ENCODE measurements around the gene PLET1.
"Not testable (repeated sequence)": the region's sequence is repeated elsewhere in the genome, so short reads cannot be mapped to it uniquely, and the experiment has no call there.

PLET1 gene

GRCh38 chr11:112212710-112213109 is 48.0 kb downstream of the PLET1 start:
- TF ChIP-seq, protein P1, sequence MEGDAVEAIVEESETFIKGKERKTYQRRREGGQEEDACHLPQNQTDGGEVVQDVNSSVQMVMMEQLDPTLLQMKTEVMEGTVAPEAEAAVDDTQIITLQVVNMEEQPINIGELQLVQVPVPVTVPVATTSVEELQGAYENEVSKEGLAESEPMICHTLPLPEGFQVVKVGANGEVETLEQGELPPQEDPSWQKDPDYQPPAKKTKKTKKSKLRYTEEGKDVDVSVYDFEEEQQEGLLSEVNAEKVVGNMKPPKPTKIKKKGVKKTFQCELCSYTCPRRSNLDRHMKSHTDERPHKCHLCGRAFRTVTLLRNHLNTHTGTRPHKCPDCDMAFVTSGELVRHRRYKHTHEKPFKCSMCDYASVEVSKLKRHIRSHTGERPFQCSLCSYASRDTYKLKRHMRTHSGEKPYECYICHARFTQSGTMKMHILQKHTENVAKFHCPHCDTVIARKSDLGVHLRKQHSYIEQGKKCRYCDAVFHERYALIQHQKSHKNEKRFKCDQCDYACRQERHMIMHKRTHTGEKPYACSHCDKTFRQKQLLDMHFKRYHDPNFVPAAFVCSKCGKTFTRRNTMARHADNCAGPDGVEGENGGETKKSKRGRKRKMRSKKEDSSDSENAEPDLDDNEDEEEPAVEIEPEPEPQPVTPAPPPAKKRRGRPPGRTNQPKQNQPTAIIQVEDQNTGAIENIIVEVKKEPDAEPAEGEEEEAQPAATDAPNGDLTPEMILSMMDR (IDR thresholded peaks at IDR 0.05; ENCODE audit: low read depth, low read length) = no peak
- no peak overlapping the region for H3K4me3 ChIP-seq (ENCODE audit: low read depth, low read length)

DNA sequence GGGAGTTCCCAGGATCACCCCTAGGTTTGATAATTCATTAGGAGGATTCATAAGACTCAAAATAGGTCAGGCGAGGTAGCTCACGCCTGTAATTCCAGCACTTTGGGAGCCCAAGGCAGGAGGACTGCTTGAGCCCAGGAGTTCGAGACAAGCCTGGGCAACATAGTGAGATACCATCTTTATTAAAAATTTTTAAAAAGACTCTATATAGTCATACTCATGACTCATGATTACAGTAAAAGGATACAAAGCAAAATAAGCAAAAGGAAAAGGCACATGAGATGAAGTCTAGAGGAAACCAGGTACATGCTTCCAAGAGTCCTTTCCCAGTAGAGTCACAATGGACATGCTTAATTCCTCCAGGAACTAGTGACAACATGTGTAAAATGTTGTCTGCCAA is 48.4 kb downstream of the PLET1 start:
- TF ChIP-seq, protein P1 (IDR thresholded peaks at IDR 0.05; ENCODE audit: low read depth, low read length) = no peak

DNA sequence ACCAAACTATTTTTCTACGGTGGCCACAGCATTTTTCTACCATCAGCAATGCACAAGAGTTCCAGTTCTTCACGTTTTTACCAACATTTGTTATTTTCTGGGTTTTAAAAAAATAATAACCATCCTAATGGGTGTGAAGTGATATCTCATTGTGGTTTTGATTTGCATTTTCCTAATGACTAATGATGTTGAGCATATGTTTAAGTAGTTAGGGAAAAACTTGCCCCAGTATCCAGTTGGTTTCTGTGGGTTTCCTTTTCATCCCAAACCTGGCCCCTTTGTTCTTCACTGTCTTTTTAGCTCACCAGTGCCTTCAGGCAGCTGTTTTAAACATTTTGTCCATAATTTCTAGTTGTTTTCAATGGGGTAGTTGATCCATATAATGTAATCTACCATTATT is 49.1 kb downstream of the PLET1 start:
- H3K4me3 ChIP-seq (ENCODE audit: low read depth, low read length) = no peak overlapping the region
- TF ChIP-seq, protein P1 (IDR thresholded peaks at IDR 0.05; ENCODE audit: low read depth, low read length) = no peak

More for the DNA sequence above, 48.4 kb downstream of the PLET1 start:
- H3K4me3 ChIP-seq (ENCODE audit: low read depth, low read length) = no peak overlapping the region

DNA sequence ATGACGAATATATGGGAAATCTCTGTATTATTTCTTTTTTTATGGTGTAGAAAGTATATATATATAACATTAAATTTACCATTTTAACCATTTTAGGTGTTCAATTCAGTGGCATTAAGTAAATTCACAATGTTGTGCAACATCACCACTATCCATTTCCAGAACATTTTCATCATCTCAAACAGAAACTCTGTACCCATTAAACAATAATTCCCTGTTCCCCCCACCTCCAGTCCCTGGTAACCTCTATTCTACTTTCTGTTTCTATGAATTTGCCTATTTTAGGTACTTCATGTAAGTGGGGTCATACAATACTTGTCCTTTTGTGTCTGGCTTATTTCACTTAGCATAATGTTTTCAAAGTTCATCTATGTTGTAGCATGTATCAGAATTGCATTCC is 49.8 kb downstream of the PLET1 start:
- H3K4me3 ChIP-seq (ENCODE audit: low read depth, low read length) = no peak overlapping the region
- TF ChIP-seq, protein P1 (IDR thresholded peaks at IDR 0.05; ENCODE audit: low read depth, low read length) = no peak

DNA sequence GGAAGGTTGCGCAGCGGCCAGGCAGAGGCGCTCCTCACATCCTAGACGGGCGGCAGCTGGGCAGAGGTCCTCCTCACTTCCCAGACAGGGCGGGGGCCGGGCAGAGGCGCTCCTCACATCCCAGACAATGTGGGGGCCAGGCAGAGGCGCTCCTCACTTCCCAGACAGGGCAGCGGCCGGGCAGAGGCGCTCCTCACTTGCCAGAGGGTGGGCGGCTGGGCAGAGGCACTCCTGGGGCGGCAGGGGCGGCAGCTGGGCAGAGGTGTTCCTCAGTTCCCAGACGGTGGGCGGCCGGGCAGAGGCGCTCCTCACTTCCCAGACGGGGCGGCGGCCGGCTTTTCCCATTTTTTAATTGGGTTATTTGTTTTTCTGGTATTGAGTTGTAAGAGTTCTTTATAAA is 54.6 kb downstream of the PLET1 start:
- H3K4me3 ChIP-seq (ENCODE audit: low read depth, low read length) = no peak overlapping the region
- TF ChIP-seq, protein P1 (IDR thresholded peaks at IDR 0.05; ENCODE audit: low read depth, low read length) = no peak

GRCh38 chr11:112200252-112200651 is 60.4 kb downstream of the PLET1 start:
- TF ChIP-seq, protein P1 (IDR thresholded peaks at IDR 0.05; ENCODE audit: low read depth, low read length) = no peak
- no peak overlapping the region for H3K4me3 ChIP-seq (ENCODE audit: low read depth, low read length)

- H3K4me3 ChIP-seq (ENCODE audit: low read depth, low read length) = not testable (repeated sequence)
These were observed 61.6 kb downstream of the PLET1 start for GRCh38 chr11:112199101-112199500.

All from WI38 (cell line).